GM23248 (cell line): Measurements from ENCODE around the gene PHACTR3. TPM values are rescaled to one million over a fixed set of nuclear protein-coding genes. Genes with fewer than 3 reads are reported as not detected.

Experiments used
- DNase-seq: peaks from one replicate; pipeline ENCODE4 v3.0.0-alpha.2; 2015
- H2AFZ ChIP-seq: fragments of 200-600 bp; sonication (generic); 2 replicates; pipeline ENCODE4 v1.6.1; 2016; ENCODE audit warnings: antibody characterized with exemption
- H3F3A ChIP-seq: fragments of 200-600 bp; sonication (generic); 2 replicates; pipeline ENCODE4 v1.6.1; 2016; ENCODE audit warnings: mild to moderate bottlenecking, antibody characterized with exemption, mixed run types; ENCODE audit not compliant: insufficient read depth
- H3K27ac ChIP-seq: fragments of 200-600 bp; sonication (generic); 2 replicates; pipeline ENCODE4 v1.5.1; 2016; ENCODE audit warnings: mild to moderate bottlenecking
- H3K27me3 ChIP-seq: fragments of 200-600 bp; sonication (generic); replicated peaks from 2 replicates; pipeline ENCODE4 v1.6.1; 2016; ENCODE audit warnings: mild to moderate bottlenecking; ENCODE audit not compliant: insufficient read depth
- H3K36me3 ChIP-seq: fragments of 200-600 bp; sonication (generic); 2 replicates; pipeline ENCODE4 v1.6.1; 2016; ENCODE audit warnings: low read depth, mild to moderate bottlenecking
- H3K4me1 ChIP-seq: fragments of 200-600 bp; sonication (generic); 2 replicates; pipeline ENCODE4 v1.6.1; 2016; ENCODE audit warnings: mild to moderate bottlenecking; ENCODE audit not compliant: insufficient read depth
- H3K4me2 ChIP-seq: fragments of 200-600 bp; sonication (generic); one replicate; pipeline ENCODE4 v1.6.1; 2016; ENCODE audit warnings: mild to moderate bottlenecking; ENCODE audit not compliant: unreplicated experiment
- H3K4me3 ChIP-seq: fragments of 200-600 bp; sonication (generic); 2 replicates; pipeline ENCODE4 v1.5.1; 2016; ENCODE audit warnings: mild to moderate bottlenecking
- H3K79me2 ChIP-seq: fragments of 200-600 bp; sonication (generic); 2 replicates; pipeline ENCODE4 v1.6.1; 2016; ENCODE audit warnings: mild to moderate bottlenecking; ENCODE audit not compliant: insufficient read depth
- H3K9ac ChIP-seq: fragments of 200-600 bp; sonication (generic); 2 replicates; pipeline ENCODE4 v1.6.1; 2016; ENCODE audit warnings: mild to moderate bottlenecking
- H3K9me2 ChIP-seq: fragments of 200-600 bp; sonication (generic); 2 replicates; pipeline ENCODE4 v1.6.1; 2016; ENCODE audit warnings: mixed run types, mild to moderate bottlenecking, moderate library complexity; ENCODE audit not compliant: insufficient read depth
- H3K9me3 ChIP-seq: fragments of 200-600 bp; sonication (generic); one replicate; pipeline ENCODE4 v1.6.1; 2017; ENCODE audit warnings: low read depth
- H4K20me1 ChIP-seq: fragments of 200-600 bp; sonication (generic); 2 replicates; pipeline ENCODE4 v1.6.0; 2016; ENCODE audit not compliant: insufficient read depth
- EZH2 ChIP-seq: fragments of 200-600 bp; sonication (generic); IDR thresholded peaks from 2 replicates; pipeline ENCODE4 v1.6.1; 2018; ENCODE audit warnings: antibody characterized with exemption, mild to moderate bottlenecking; ENCODE audit not compliant: insufficient read depth, poor library complexity, severe bottlenecking
- EZH2phosphoT487 ChIP-seq: fragments of 200-600 bp; sonication (generic); IDR thresholded peaks from 2 replicates; pipeline ENCODE4 v1.6.1; 2018; ENCODE audit warnings: antibody characterized with exemption, moderate library complexity, mild to moderate bottlenecking, low read depth; ENCODE audit not compliant: insufficient read depth
- WGBS, 2 experiments: methylation state at CpG; one replicate each; pipeline ENCODE4 v1.1.6; 2015 to 2017; ENCODE audit warnings: low lambda C conversion rate in 2 of 2, low coverage in 1 of 2; ENCODE audit errors: missing lambda C conversion rate in 2 of 2; 5-methylcytosine and 5-hydroxymethylcytosine counted together
- in situ Hi-C: fragments of 300-500 bp; cut with MboI; formaldehyde crosslinking; loops from 2 replicates; pipeline ENCODE4 v1.15.0; 2020
- polyA plus RNA-seq: library from polyadenylated mRNA; unstranded; fragments of >200 nt; fragmentation: Nextera tagmentation; extraction: Ambion mirVana; gene quantifications from 2 replicates; pipeline ENCODE4 v1.2.1, GENCODE V29; 2016
- total RNA-seq: library from RNA; depleted of rRNA; stranded (reverse); fragments of >200 nt; shearing (Covaris generic); gene quantifications from 2 replicates; pipeline ENCODE4 v1.2.3, GENCODE V29; 2014

PHACTR3 gene
- total and polyA plus RNA-seq, 2 experiments from 2014 or later, result not detected

GRCh38 chr20:59823491-59824259, 219.3 kb downstream of the PHACTR3 start:
- no peak overlapping the region for H3K9ac ChIP-seq
- in situ Hi-C loops, result no loop called here
- 49 to 52% methylated on average over 8 of the region's 8 CpGs for WGBS, 2 experiments

GRCh38 chr20:59824711-59825562, 220.6 kb downstream of the PHACTR3 start:
- no peak for DNase-seq
- in situ Hi-C loops, result no loop called here
- Histone ChIP-seq H3K27ac (no peak overlapping the region), H3K9me2 (no peaks in the 10 kb centered on the region), H4K20me1 (no peaks in the 10 kb centered on the region), H3K9ac (no peak overlapping the region), H3K9me3 (no peaks in the 10 kb centered on the region), H3K4me3 (no peak overlapping the region), H3K79me2 (no peaks in the 10 kb centered on the region), H3K4me2 (no peak overlapping the region), H3K27me3 (no peaks in the 10 kb centered on the region; the same call in 1 of the 2 replicates), H3K36me3 (no peaks in the 10 kb centered on the region), H2AFZ (no peak overlapping the region), H3F3A (no peaks in the 10 kb centered on the region), H3K4me1 (no peaks in the 10 kb centered on the region)
- no peak for TF ChIP-seq EZH2phosphoT487
- TF ChIP-seq EZH2, result no peak
- WGBS, 2 experiments, result 33 to 37% methylated on average over 7 to 8 of the region's 8 CpGs

More at GRCh38 chr20:59823491-59824259, 219.3 kb downstream of the PHACTR3 start:
- H3K9me3 ChIP-seq, result no peaks in the 10 kb centered on the region
- H3K4me3 ChIP-seq, result no peak overlapping the region
- no peaks in the 10 kb centered on the region for H3K9me2 ChIP-seq
- H3K4me1 ChIP-seq, result no peaks in the 10 kb centered on the region
- TF ChIP-seq EZH2phosphoT487 (no peak), EZH2 (no peak)
- H3K27ac ChIP-seq, result no peak overlapping the region
- no peak for DNase-seq
- H3K36me3 ChIP-seq, result no peaks in the 10 kb centered on the region
- H3F3A ChIP-seq, result no peaks in the 10 kb centered on the region
- no peaks in the 10 kb centered on the region for H4K20me1 ChIP-seq
- H3K27me3 ChIP-seq, result no peaks in the 10 kb centered on the region; the same call in 1 of the 2 replicates
- no peaks in the 10 kb centered on the region for H3K79me2 ChIP-seq
- H3K4me2 ChIP-seq, result no peak overlapping the region
- H2AFZ ChIP-seq, result no peak overlapping the region

- Histone ChIP-seq H4K20me1 (no peaks in the 10 kb centered on the region), H3K79me2 (no peaks in the 10 kb centered on the region), H3K4me3 (no peak overlapping the region), H3K9me3 (no peaks in the 10 kb centered on the region), H3K27me3 (no peaks in the 10 kb centered on the region; the same call in 1 of the 2 replicates), H3K36me3 (no peaks in the 10 kb centered on the region), H3F3A (no peaks in the 10 kb centered on the region), H3K9ac (no peak overlapping the region), H3K4me1 (no peaks in the 10 kb centered on the region), H3K9me2 (no peaks in the 10 kb centered on the region), H3K27ac (no peak overlapping the region), H3K4me2 (no peak overlapping the region), H2AFZ (no peak overlapping the region)
- DNase-seq, result no peak
- no peak for TF ChIP-seq EZH2phosphoT487
- TF ChIP-seq EZH2, result no peak
- WGBS, 2 experiments, result 76% methylated on average over 4 of the region's 4 CpGs
- in situ Hi-C loops, result no loop called here
Measured at GRCh38 chr20:59825563-59825920, 221.2 kb downstream of the PHACTR3 start.

- H3K4me1 ChIP-seq, result no peaks in the 10 kb centered on the region
- 69 to 75% methylated on average over 11 of the region's 11 CpGs for WGBS, 2 experiments
- no peaks in the 10 kb centered on the region for H3K36me3 ChIP-seq
- no peaks in the 10 kb centered on the region for H3K79me2 ChIP-seq
- H3K9me3 ChIP-seq, result no peaks in the 10 kb centered on the region
- H3F3A ChIP-seq, result no peaks in the 10 kb centered on the region
- H3K4me2 ChIP-seq, result no peak overlapping the region
- no peak overlapping the region for H3K9ac ChIP-seq
- no peak for DNase-seq
- no peak overlapping the region for H3K27ac ChIP-seq
- TF ChIP-seq EZH2 (no peak), EZH2phosphoT487 (no peak)
- H3K9me2 ChIP-seq, result no peaks in the 10 kb centered on the region
- no peaks in the 10 kb centered on the region; the same call in 1 of the 2 replicates for H3K27me3 ChIP-seq
- H4K20me1 ChIP-seq, result no peaks in the 10 kb centered on the region
- no peak overlapping the region for H3K4me3 ChIP-seq
- in situ Hi-C loops, result no loop called here
- H2AFZ ChIP-seq, result no peak overlapping the region
Measured at GRCh38 chr20:59825944-59826759, 221.8 kb downstream of the PHACTR3 start.
